ENCODE measurements around the gene IRF9. TPM values are rescaled to one million over a fixed set of nuclear protein-coding genes. Genes with fewer than 3 reads are reported as not detected.

The IRF9 gene
- total and polyA plus RNA-seq, 2 experiments from 2014 or later: 33.7 to 66.9 TPM

- H3K27ac ChIP-seq: peak overlapping the region; percentile 75
- H3K36me3 ChIP-seq (replicated peaks; ENCODE audit: insufficient read depth, low read depth): no peaks in the 10 kb centered on the region
- WGBS (ENCODE audit: low lambda C conversion rate, missing lambda C conversion rate): 95% methylated on average over 11 of the region's 11 CpGs
- no peaks in the 10 kb centered on the region for H3K27me3 ChIP-seq
- H3K4me1 ChIP-seq (ENCODE audit: insufficient read depth): peaks cover 16% of the 10 kb centered on the region
- no peaks in the 10 kb centered on the region for H3K9me2 ChIP-seq (replicated peaks; ENCODE audit: insufficient read depth)
- H4K20me1 ChIP-seq (ENCODE audit: insufficient read depth, poor library complexity, severe bottlenecking): peaks cover 5% of the 10 kb centered on the region
- DNase-seq (ENCODE audit: low spot score): no peak
- H3K4me3 ChIP-seq: no peak overlapping the region
- TF ChIP-seq EZH2 (IDR thresholded peaks at IDR 0.05; ENCODE audit: borderline replicate concordance): no peak
- no peak for TF ChIP-seq EZH2phosphoT487 (IDR thresholded peaks at IDR 0.05; ENCODE audit: low read depth, severe bottlenecking, unreplicated experiment)
- TF ChIP-seq CTCF (IDR thresholded peaks at IDR 0.05; ENCODE audit: poor library complexity): no peak
- no peak overlapping the region for H2AFZ ChIP-seq
- H3K9me3 ChIP-seq (ENCODE audit: low read depth): no peaks in the 10 kb centered on the region
- H3K79me2 ChIP-seq: peaks cover 25% of the 10 kb centered on the region
- H3K4me2 ChIP-seq: no peak overlapping the region
These were observed 1.1 kb upstream of the IRF9 start for GRCh38 chr14:24159777-24160498.

- 89% methylated on average over 4 of the region's 4 CpGs for WGBS (ENCODE audit: low lambda C conversion rate, missing lambda C conversion rate)
- Histone ChIP-seq H4K20me1 (ENCODE audit: insufficient read depth, poor library complexity, severe bottlenecking) (peaks cover 5% of the 10 kb centered on the region), H3K9me3 (ENCODE audit: low read depth) (no peaks in the 10 kb centered on the region), H3K27ac (peak overlapping the region; percentile 75), H3K9me2 (replicated peaks; ENCODE audit: insufficient read depth) (no peaks in the 10 kb centered on the region), H3K36me3 (replicated peaks; ENCODE audit: insufficient read depth, low read depth) (no peaks in the 10 kb centered on the region), H3K4me1 (ENCODE audit: insufficient read depth) (peaks cover 16% of the 10 kb centered on the region), H3K79me2 (peaks cover 25% of the 10 kb centered on the region), H3K27me3 (no peaks in the 10 kb centered on the region), H3K4me3 (no peak overlapping the region), H2AFZ (no peak overlapping the region), H3K4me2 (no peak overlapping the region)
- DNase-seq (ENCODE audit: low spot score): no peak
- TF ChIP-seq EZH2phosphoT487 (IDR thresholded peaks at IDR 0.05; ENCODE audit: low read depth, severe bottlenecking, unreplicated experiment) (no peak), CTCF (IDR thresholded peaks at IDR 0.05; ENCODE audit: poor library complexity) (no peak), EZH2 (IDR thresholded peaks at IDR 0.05; ENCODE audit: borderline replicate concordance) (no peak)
These were observed 591 bp upstream of the IRF9 start for GRCh38 chr14:24160499-24160849.

- TF ChIP-seq EZH2 (IDR thresholded peaks at IDR 0.05; ENCODE audit: borderline replicate concordance) (no peak), EZH2phosphoT487 (IDR thresholded peaks at IDR 0.05; ENCODE audit: low read depth, severe bottlenecking, unreplicated experiment) (no peak), CTCF (IDR thresholded peaks at IDR 0.05; ENCODE audit: poor library complexity) (no peak)
- Histone ChIP-seq H3K4me2 (peak overlapping the region; percentile 87), H3K4me3 (peak overlapping the region; percentile 25), H2AFZ (no peak overlapping the region), H3K9me3 (ENCODE audit: low read depth) (no peaks in the 10 kb centered on the region), H3K36me3 (replicated peaks; ENCODE audit: insufficient read depth, low read depth) (no peaks in the 10 kb centered on the region), H3K9me2 (replicated peaks; ENCODE audit: insufficient read depth) (no peaks in the 10 kb centered on the region), H3K27ac (peak overlapping the region; percentile 91), H3K27me3 (no peaks in the 10 kb centered on the region), H3K79me2 (peaks cover 25% of the 10 kb centered on the region), H4K20me1 (ENCODE audit: insufficient read depth, poor library complexity, severe bottlenecking) (peaks cover 5% of the 10 kb centered on the region), H3K4me1 (ENCODE audit: insufficient read depth) (peaks cover 16% of the 10 kb centered on the region)
- no peak for DNase-seq (ENCODE audit: low spot score)
- WGBS (ENCODE audit: low lambda C conversion rate, missing lambda C conversion rate): 86% methylated on average over 8 of the region's 8 CpGs
These were observed 1.0 kb downstream of the IRF9 start for GRCh38 chr14:24162093-24162492.

All from hepatocyte (in vitro differentiated cells).